HEK293 (cell line): ENCODE results near the gene PSMD2.

Experiments used
- CTCF ChIP-seq: fragments of 450-650 bp; formaldehyde crosslinking; IDR thresholded peaks from 2 replicates; pipeline ENCODE4 v1.5.1; 2016; ENCODE audit warnings: missing biosample characterization, missing genetic modification characterization
- ZFP37 ChIP-seq: fragments of 450-650 bp; formaldehyde crosslinking; IDR thresholded peaks from 2 replicates; pipeline ENCODE4 v1.5.1; 2016; ENCODE audit warnings: missing biosample characterization, missing genetic modification characterization

- TF ChIP-seq CTCF (tag by site-specific recombination), result no peak
- TF ChIP-seq ZFP37 (tag by site-specific recombination), result no peak
Observed at GRCh38 chr3:184325269-184325668, 26.2 kb downstream of the PSMD2 start.
